HG02970 (cell line): ENCODE data around the gene HIVEP3.
"Not testable (repeated sequence)": the region's sequence is repeated elsewhere in the genome, so short reads cannot be mapped to it uniquely, and the experiment has no call there.

ENCODE experiments used
- ATAC-seq: cut with Tn5 transposase; IDR thresholded peaks from one replicate; pipeline ENCODE4 v1.9.1; 2021; ENCODE audit warnings: mild to moderate bottlenecking, moderate library complexity, moderate number of reproducible peaks; ENCODE audit not compliant: unreplicated experiment, low FRiP score

Gene HIVEP3

DNA sequence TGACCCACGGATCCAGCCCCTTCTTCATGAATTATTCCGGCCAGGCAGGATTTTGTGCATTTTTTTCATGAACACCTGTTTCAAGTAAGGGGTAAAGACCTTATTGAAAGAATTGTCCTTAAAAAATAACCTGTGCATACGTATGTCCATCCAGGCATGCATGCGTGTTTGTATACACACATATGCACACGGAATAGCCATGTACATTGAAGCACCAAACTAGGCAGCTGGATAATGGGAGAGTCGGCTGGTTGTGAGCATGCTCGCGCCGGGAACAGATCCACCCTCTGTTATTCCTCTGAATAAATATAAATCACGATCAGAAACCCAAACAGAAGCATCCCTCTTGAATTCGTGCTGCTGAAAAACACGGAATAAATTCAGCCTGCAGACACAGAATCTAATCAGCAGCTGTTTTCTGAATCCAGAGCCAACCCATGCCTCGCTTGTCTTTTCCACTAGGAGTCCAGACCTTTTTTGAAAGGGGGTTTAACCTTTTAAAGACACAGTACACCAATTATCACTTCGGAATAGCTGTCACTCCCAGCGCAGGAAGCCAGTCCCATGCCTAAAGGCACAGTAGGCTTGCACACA, at the start of gene HIVEP3:
HIVEP3 (minus strand) TSS at position 473 of the 594 bp plus-strand sequence.
- no peak for ATAC-seq

DNA sequence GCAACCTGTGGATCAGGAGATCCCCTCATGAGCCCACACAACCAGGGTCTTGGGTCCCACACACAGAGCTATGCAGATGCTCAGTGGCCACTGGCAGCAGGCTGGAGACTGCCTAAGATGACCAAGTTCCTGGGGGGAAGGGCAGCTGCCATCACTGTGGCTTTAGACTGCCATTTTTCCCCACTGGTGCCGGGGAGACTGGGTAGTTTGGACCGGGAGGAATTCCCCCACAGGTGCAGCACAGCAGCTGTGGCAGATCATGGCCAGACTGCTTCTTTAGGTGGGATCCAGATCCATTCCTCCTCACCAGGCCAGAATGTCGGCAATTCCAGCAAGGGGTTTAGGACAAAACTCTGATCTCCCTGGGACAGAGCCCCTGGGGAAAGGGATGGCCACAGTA, 45.7 kb upstream of the HIVEP3 start:
- no peak for ATAC-seq

DNA sequence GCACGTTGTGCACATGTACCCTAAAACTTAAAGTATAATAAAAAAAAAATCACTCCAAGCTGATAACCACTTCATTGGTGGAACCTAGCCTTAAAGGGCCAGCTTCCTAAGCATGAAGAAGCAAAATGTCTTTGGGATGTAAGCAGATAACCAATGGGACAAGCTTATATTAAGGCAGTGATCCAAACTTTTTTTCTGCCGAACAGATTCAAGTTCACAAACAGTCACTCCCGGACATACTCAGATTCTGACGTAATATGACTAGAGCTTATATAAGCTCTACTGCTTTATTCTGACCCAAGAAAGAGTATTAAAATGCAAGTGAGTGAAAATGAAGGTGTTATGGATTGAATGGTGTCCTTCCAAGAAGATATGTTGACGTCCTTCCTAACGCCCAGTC, 44.9 kb upstream of the HIVEP3 start:
- no peak for ATAC-seq

DNA sequence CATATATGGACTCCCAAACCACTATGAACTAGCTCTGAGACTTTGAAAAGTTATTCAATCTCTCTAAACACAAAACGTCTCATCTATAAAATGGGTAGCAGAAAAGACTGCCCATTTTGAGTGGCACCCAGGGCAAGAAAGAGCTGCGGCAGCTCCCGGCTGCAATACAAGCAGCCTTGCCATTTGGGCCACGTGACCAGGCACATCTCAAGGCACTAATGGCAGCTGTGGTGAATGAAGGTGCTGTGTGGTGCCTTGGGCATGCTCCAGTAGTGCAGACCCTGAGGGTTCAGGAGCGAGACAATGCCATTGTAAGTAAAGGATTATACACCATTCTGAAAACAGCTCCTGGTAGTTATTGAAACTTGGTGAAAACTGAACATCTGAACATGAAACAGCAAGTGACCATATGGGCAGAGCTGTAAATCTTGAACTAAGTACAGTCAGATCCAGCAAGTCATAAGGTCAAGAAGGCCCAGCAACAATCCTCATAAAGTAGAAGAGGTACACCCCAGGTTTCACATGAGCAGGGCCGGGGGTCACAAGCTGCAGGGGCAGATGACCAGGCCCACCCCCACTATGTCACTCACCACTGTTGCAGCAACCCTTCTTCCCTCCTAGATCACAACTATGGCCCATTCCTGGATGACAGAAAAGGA, 39.4 kb upstream of the HIVEP3 start:
- ATAC-seq: no peak

DNA sequence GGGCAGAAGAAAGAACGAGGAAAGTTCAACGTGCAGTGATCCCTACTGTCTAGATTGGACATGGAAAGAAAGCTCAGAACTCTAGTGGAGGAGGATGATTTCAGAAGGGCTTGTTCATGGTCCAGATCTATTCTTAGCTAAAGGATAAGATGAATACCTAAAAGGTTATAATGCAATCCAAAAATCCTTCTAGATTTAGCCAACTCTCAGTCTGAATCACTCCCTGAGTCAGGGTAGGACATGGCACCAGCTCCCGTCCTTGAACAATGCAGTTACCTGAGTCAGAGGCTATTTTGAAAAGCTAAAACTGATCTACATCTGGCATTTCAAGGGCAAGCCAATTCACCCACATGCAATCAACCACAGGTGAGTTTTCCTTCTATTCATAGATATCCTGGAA, 38.8 kb upstream of the HIVEP3 start:
- no peak for ATAC-seq

DNA sequence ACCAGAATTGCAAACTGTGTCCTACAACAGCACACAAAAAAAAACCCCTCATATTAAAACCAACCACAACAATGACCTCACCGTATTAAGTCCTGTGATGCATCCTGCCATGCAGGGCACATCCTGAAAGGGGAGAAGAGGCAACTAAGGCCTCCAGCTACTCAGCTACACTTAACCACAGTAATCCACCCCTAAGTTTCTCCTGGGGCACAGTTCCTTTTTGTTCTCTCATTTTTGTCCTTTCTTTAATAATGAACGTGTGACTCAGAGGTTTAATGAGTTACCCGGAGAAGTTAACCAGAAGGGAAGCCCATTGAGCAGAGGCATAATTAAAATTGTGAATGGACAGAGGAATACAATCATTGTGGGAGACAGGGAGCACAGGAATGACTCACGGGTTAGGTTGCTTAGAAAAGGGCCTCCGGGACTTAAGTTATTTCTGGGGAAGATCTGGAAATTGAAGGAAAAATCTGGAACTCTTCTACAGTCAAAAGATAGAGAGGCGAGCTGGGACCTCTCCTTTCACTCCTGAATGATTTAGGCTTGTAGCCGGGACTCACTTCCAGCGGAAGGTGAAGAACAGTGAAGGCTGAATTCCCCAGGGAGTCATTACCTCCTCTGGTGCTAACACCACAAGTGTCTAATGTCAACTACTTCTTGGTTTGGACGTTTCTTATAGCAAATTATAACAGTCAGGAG, 36.9 kb upstream of the HIVEP3 start:
- ATAC-seq: no peak

DNA sequence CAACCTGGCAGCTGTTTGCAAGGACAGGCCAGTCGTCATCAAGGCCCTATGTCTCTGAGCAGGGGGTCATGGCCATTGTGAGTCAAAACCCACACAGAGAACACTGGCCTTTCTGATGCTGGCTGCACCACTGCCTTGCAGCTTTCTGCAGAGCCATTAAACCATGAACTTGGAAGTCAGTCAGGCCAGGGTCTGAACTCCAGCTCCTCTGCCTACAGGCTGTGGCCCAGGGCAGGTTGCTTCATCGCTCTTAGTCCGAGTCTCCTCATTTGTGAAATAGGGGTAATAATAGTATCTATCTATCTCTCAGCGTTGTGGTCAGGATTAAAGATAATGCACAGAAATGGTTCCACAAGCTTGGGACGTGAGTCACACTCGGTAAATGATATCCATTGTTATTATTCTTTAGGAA, 35.8 kb upstream of the HIVEP3 start:
- ATAC-seq: no peak

DNA sequence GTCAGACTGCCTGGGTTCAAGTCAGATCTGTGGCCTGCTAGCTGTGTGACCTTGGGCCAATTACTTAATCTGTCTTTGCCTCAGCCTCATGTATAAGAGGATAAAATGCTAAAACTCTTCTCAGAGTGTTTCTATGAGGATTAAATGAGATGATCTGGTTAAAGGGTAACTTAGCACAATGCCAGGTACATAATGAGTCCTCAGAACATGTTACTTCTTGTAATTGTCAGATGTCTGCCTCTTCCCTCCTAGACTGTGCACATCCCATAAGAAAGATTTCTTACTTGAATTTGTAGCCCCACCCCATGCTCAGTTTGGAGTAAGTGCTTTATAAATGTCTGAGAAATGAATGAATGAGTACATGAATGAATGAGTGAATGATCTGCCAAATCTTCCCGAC, 34.6 kb upstream of the HIVEP3 start:
- ATAC-seq: no peak

DNA sequence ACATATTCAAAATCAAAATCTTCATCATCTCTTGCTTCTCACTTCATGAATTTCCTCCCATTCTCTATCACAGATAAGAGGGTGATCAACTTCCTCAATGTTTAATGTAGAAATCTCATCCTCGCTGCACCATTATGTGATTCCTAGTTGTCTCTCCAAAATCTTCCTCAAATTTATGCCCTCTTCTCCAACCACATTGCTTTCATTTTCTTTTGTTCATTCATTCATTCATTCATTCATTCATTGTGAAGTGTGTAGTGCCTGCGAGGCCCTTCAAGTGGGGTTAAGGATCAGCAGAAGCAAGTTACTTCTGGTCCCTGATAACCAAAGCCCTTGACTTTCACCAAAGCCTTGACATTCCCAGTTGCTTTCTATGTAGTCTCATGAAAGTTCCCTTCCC, 33.5 kb upstream of the HIVEP3 start:
- no peak for ATAC-seq

DNA sequence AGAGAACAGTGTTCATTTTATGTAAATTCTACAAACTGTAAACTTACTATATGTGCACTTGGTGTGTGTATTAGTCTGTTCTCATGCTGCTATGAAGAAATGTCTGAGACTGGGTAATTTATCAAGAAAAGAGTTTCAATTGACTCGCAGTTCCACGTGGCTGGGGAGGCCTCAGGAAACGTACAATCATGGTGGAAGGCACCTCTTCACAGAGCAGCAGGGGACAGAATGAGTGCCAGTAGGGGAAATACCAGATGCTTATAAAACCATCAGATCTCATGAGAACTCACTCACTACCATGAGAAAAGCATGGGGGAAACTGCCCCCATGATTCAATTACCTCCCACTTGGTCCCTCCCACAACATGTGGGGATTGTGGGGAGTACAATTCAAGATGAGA, 32.8 kb upstream of the HIVEP3 start:
- ATAC-seq: not testable (repeated sequence)

DNA sequence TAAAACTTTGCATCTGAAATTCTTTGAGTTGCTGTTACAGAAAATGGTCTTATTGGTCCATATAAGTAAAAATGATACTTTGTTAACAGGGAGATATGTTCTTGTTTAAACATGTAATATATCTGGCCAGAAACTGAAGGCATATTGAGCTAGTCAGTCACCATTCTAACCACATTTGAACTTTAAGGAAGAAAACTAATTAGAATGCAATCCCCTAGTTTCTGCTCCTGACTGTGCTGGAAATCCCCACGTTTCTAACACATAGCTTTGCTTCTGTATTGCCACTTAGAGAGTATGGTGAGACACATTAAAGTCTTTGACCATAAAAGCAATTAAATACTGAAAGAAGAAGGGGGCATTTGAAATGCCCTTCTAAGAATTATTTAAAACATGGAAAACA, 32.1 kb upstream of the HIVEP3 start:
- no peak for ATAC-seq

DNA sequence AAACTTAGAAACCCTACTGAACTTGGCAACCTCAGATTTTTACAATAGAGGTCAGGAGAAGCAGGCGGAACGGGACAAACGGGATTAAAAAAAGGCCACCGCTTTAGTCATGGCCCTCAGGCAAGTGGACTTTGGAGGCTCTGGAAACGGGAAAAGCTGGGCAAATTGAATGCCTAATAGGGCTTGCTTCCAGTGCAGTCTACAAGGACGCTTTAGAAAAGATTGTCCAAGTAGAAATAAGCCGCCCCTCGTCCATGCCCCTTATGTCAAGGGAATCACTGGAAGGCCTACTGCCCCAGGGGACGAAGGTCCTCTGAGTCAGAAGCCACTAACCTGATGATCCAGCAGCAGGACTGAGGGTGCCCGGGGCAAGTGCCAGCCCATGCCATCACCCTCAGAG, 27.2 kb upstream of the HIVEP3 start:
- ATAC-seq: not testable (repeated sequence)

DNA sequence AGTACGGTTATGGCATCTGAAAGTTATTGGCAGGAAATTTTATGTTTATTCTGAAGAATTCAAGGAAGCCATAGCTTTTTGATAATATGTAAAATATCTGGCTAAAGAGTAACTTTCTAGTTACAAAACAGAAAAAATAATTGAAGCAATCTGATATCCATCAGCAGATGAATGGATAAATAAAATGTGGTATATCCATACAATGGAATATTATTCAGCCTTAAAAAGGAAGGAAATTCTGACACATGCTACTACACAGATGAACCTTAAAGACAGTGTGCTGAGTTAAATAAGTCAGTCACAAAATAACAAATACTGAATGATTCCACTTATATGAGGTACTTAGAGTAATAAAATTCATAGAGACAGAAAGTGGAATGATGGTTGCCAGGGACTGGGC, 25.0 kb upstream of the HIVEP3 start:
- no peak for ATAC-seq

DNA sequence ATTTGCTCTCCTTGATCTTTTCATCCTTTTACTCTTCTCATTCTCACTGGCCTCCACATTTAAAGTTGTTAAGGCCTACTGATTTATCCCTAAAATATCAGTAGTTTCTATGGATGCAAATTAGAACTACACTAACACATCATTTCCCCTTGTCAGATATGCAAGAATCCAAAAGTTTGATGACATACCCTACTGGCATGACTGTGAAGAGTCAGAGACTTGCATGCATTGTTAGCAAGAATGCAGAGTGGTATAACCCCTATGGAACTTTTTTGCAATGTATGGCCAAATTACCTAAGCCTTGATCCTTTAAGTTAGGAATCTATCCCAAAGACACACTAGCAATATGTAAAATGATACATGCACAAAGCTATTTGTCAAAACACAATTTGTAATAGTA, 23.6 kb upstream of the HIVEP3 start:
- no peak for ATAC-seq

DNA sequence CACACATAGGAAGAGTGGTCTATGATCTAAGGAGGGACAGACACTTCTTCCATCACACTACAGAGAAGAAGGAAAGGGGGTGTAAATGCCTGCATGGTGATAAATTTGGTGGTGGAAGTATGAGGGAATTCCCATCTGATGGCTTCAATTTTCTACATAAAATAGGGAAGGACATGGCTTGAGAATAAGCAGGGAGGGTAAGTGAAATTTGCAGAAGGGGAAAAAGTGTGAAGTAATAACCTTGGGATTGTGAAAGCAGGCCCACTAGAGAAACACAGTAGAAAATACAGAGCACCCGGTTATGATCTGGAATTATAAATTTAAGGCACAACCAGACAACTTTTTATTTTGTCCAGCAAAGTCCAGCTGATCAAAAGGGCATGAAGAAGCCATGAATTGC, 22.7 kb upstream of the HIVEP3 start:
- ATAC-seq: no peak

DNA sequence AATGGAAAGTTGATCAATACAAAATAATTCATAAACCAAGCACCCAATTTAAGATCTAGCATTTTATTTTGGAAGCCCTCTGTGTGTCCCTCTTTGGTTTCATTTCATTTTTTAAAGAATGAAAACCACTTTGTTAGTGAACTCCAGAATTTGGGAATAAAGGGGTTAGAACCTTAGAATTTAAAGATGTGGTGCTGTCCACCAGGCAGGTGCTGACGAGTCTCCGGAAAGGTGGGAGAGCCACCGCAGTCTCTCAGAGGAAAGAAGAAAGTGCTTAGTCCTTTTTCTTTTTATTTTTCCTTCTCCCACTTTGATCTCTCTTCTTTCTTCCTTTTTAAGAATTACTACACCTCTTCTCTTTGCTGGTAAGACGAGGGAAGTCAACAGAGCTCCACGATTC, 20.5 kb upstream of the HIVEP3 start:
- ATAC-seq: no peak

DNA sequence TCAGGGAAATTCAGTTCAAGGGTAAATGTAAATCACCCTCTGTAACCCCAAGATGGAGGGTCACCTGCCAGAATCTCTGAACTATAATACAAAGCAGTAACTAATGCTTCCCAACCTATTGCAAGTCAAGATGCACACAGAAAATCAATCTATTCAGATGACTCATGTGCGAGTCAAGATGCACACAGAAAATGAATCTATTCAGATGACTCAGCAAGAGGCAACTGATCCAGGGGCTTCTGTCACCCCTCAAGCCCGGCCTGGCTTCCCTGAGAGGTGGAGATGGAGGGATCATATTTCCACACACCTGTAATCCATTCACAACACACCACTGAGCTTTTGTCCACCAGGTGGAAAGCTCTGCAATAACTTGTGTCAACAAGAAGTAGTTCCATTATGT, 17.4 kb upstream of the HIVEP3 start:
- ATAC-seq: no peak

DNA sequence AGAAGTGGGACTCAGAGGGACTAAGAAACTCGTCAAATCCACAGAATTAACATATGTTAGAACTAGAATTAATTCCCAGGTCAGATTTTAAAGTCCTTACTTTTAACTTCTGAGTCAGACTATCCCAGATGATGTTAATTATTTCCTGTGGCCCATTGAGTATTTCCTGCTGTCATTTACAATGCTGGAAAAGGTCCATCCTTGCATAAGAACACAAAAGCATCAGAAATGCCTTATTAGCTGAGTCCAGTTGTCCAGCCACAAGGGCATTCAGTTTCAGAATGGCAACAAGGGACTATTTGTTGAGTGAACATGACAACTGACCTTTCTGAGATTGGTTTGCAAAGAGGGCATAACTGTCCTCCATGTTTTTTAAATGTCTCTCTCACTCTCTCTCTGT, 16.5 kb upstream of the HIVEP3 start:
- no peak for ATAC-seq

DNA sequence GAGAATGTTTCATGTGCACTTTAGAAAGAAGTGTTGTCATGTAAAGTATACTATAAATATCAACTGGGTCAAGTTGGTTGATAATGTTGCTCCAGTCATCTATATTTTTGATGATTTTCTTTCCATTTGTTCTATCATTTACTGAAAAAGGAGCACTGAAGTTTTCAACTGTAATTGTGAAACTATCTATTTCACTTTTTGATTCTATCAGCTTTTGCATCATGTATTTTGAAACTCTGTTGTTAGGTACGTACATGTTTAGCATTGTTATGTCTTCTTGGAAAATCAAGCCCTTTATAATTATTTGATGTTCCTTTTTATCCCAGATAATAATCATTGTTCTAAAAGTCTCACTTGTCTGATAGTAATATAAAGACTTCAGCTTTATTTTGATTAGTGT, 14.4 kb upstream of the HIVEP3 start:
- ATAC-seq: no peak

DNA sequence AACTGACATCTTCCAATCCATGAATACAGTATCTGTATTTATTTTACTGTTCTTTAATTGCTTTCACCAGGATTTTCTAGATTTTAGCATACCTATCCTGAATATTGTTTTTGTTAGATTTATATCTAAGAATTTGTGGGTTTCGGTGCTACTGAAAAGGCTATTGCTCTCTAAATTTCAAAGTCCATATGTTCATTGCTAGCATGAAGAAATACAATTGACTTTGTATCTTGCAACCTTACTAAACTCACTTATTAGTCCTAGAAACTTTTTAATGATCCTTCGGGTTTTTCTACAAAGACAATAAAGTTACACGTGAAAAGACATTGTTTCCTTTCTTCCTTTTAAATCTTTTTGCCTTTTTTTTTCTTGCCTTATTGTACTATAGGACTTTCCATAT, 12.9 kb upstream of the HIVEP3 start:
- ATAC-seq: no peak

DNA sequence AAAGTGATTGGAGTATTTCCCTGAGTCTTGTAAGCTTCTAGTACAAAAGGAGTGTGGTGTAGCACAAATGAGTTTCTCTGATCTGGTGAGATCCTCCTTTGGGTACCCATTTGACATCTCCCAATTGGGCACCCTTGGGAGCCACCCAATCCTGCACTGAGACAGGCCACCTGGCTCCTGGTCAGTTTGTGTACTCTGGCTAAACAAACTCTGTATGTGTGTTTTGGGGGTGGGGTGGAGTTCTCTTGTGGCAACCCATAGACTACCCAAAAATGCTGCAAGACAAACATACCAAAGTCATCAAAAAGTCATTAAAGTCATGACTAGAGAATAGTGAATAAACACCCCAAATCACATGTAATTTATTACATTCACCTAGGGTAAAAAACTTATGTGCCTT, 8.4 kb upstream of the HIVEP3 start:
- no peak for ATAC-seq

DNA sequence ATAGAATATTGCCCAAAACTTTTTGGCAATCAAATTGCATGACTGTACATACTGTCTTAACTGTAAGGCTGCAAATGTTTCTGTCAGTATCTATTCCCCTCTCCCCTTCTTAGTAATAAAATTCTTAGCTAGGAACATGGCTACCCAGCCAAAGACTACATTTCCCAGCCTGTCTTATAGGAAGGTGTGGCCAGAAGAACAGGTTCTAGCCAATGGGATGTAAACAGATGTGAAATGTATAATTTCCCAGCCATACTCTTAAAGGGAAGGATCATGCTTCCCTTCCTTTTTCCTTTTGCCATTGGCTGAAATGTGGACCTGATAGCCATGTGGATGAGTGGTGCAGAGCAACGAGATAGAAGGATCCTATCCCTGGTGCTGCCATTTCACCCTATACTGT, 7.0 kb upstream of the HIVEP3 start:
- ATAC-seq: no peak
